ENCODE results near the gene SMG9.

Gene SMG9

GRCh38 chr19:43741075-43741825 lies 13.5 kb downstream of the SMG9 start:
- peaks cover 40% of the 10 kb centered on the region for H3K36me3 ChIP-seq (ENCODE audit: control insufficient read depth, insufficient read depth, low read length)
- no peak for DNase-seq (ENCODE audit: extremely low read depth, insufficient read length)
- H3K27me3 ChIP-seq (replicated peaks; ENCODE audit: control insufficient read depth, insufficient read depth, low read length) = no peaks in the 10 kb centered on the region
- no peak for TF ChIP-seq CTCF (IDR thresholded peaks at IDR 0.05; ENCODE audit: insufficient read depth, low read length, poor library complexity, severe bottlenecking)
- no peak overlapping the region for H3K4me3 ChIP-seq (replicated peaks; ENCODE audit: low read depth, low read length)

GRCh38 chr19:43739439-43740235 lies 15.1 kb downstream of the SMG9 start:
- no peak for DNase-seq (ENCODE audit: extremely low read depth, insufficient read length)
- TF ChIP-seq CTCF (IDR thresholded peaks at IDR 0.05; ENCODE audit: insufficient read depth, low read length, poor library complexity, severe bottlenecking) = no peak
- H3K27me3 ChIP-seq (replicated peaks; ENCODE audit: control insufficient read depth, insufficient read depth, low read length) = no peaks in the 10 kb centered on the region
- H3K36me3 ChIP-seq (ENCODE audit: control insufficient read depth, insufficient read depth, low read length) = peaks cover 39% of the 10 kb centered on the region
- no peak overlapping the region for H3K4me3 ChIP-seq (replicated peaks; ENCODE audit: low read depth, low read length)

GRCh38 chr19:43738780-43739211 lies 16.0 kb downstream of the SMG9 start:
- TF ChIP-seq CTCF (IDR thresholded peaks at IDR 0.05; ENCODE audit: insufficient read depth, low read length, poor library complexity, severe bottlenecking) = no peak
- Histone ChIP-seq H3K4me3 (replicated peaks; ENCODE audit: low read depth, low read length) (no peak overlapping the region), H3K27me3 (replicated peaks; ENCODE audit: control insufficient read depth, insufficient read depth, low read length) (no peaks in the 10 kb centered on the region), H3K36me3 (ENCODE audit: control insufficient read depth, insufficient read depth, low read length) (peaks cover 38% of the 10 kb centered on the region)
- DNase-seq (ENCODE audit: extremely low read depth, insufficient read length) = no peak

GRCh38 chr19:43735957-43736356 lies 18.8 kb downstream of the SMG9 start:
- no peaks in the 10 kb centered on the region for H3K27me3 ChIP-seq (replicated peaks; ENCODE audit: control insufficient read depth, insufficient read depth, low read length)
- H3K4me3 ChIP-seq (replicated peaks; ENCODE audit: low read depth, low read length) = no peak overlapping the region
- peaks cover 50% of the 10 kb centered on the region for H3K36me3 ChIP-seq (ENCODE audit: control insufficient read depth, insufficient read depth, low read length)
- no peak for TF ChIP-seq CTCF (IDR thresholded peaks at IDR 0.05; ENCODE audit: insufficient read depth, low read length, poor library complexity, severe bottlenecking)
- DNase-seq (ENCODE audit: extremely low read depth, insufficient read length) = no peak

GRCh38 chr19:43735013-43735412 lies 19.7 kb downstream of the SMG9 start:
- TF ChIP-seq CTCF (IDR thresholded peaks at IDR 0.05; ENCODE audit: insufficient read depth, low read length, poor library complexity, severe bottlenecking) = no peak
- peaks cover 46% of the 10 kb centered on the region for H3K36me3 ChIP-seq (ENCODE audit: control insufficient read depth, insufficient read depth, low read length)
- no peak overlapping the region for H3K4me3 ChIP-seq (replicated peaks; ENCODE audit: low read depth, low read length)

More at GRCh38 chr19:43735013-43735412, 19.7 kb downstream of the SMG9 start:
- no peaks in the 10 kb centered on the region for H3K27me3 ChIP-seq (replicated peaks; ENCODE audit: control insufficient read depth, insufficient read depth, low read length)
- no peak for DNase-seq (ENCODE audit: extremely low read depth, insufficient read length)
